ENCODE results near the gene SPACA4. TPM values are rescaled to one million over a fixed set of nuclear protein-coding genes. Genes with fewer than 3 reads are reported as not detected.
A peak's percentile ranks its signal among the peaks of the same experiment; 100 is the strongest.

The SPACA4 gene, protein sequence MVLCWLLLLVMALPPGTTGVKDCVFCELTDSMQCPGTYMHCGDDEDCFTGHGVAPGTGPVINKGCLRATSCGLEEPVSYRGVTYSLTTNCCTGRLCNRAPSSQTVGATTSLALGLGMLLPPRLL
- not detected in 3 replicates for total RNA-seq (2021)
- not detected for Bru-seq, nascent RNA
- long read RNA-seq, experiment 1: 0 reads
- long read RNA-seq, experiment 2: 0 reads
- long read RNA-seq, experiment 3: 0 reads

DNA sequence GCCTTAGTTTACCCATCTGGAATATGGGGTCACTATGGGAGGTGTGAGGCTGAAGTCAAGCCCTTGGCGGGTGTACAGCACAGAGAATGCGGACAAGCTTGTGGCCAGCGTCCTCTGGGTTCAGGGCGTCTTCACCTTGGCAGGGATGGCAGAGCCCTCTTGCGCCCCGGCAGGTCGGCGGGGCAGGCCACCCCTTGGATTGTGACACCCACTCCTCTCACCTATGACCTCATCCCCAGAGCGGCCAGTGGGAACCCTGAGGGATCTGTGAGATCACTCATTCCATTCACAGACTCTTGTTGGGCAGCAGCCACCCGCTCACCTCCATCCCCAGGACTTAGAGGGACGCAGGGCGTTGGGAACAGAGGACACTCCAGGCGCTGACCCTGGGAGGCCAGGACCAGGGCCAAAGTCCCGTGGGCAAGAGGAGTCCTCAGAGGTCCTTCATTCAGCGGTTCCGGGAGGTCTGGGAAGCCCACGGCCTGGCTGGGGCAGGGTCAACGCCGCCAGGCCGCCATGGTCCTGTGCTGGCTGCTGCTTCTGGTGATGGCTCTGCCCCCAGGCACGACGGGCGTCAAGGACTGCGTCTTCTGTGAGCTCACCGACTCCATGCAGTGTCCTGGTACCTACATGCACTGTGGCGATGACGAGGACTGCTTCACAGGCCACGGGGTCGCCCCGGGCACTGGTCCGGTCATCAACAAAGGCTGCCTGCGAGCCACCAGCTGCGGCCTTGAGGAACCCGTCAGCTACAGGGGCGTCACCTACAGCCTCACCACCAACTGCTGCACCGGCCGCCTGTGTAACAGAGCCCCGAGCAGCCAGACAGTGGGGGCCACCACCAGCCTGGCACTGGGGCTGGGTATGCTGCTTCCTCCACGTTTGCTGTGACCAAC is at the start of gene SPACA4:
SPACA4 (plus strand) TSS at position 280 of the 896 bp plus-strand sequence; CDS start at position 517, 237 bp downstream.
- ATAC-seq: no peak
- Mint-ChIP-seq H3K27me3 (ENCODE audit: low read depth) (no peaks in the 10 kb centered on the region), H3K9me3 (no peaks in the 10 kb centered on the region), H3K4me3 (no peak within 1 kb of the TSS), H3K4me1 (no peaks in the 10 kb centered on the region), H3K27ac (no peak within 1 kb of the TSS), H3K36me3 (no peaks in the 10 kb centered on the region)
- ChIA-PET POLR2A (no interaction called here), CTCF (interaction anchor here (1.1 to 4.9 kb wide), 3 partner anchors 18 to 22 kb away, joined by 4 to 68 read pairs (median 6); no protein-coding TSS in a partner anchor)
- no peak for TF ChIP-seq USF2 (CRISPR knock-in tag; IDR thresholded peaks at IDR 0.05)
- no peak for TF ChIP-seq SMAD4 (CRISPR knock-in tag; IDR thresholded peaks at IDR 0.05)
- TF ChIP-seq OVOL2 (CRISPR knock-in tag; IDR thresholded peaks at IDR 0.05; ENCODE audit: borderline replicate concordance): no peak
- no peak for TF ChIP-seq SOX15 (CRISPR knock-in tag; IDR thresholded peaks at IDR 0.05)
- no peak for TF ChIP-seq ELF4 (CRISPR knock-in tag; IDR thresholded peaks at IDR 0.05; ENCODE audit: low read depth)
- no peak for TF ChIP-seq TCF7 (CRISPR knock-in tag; IDR thresholded peaks at IDR 0.05; ENCODE audit: low read depth)
- TF ChIP-seq IRF2 (CRISPR knock-in tag; IDR thresholded peaks at IDR 0.05; ENCODE audit: borderline replicate concordance, low read depth): no peak
- no peak for TF ChIP-seq ZBTB21 (CRISPR knock-in tag; IDR thresholded peaks at IDR 0.05; ENCODE audit: borderline replicate concordance)
- TF ChIP-seq ZNF423 (CRISPR knock-in tag; IDR thresholded peaks at IDR 0.05): no peak
- no peak for TF ChIP-seq ZNF416 (CRISPR knock-in tag; IDR thresholded peaks at IDR 0.05)
- TF ChIP-seq ESRRA (CRISPR knock-in tag; IDR thresholded peaks at IDR 0.05; ENCODE audit: borderline replicate concordance): no peak
- no peak for TF ChIP-seq NFATC4 (CRISPR knock-in tag; IDR thresholded peaks at IDR 0.05)
- TF ChIP-seq, protein P1, sequence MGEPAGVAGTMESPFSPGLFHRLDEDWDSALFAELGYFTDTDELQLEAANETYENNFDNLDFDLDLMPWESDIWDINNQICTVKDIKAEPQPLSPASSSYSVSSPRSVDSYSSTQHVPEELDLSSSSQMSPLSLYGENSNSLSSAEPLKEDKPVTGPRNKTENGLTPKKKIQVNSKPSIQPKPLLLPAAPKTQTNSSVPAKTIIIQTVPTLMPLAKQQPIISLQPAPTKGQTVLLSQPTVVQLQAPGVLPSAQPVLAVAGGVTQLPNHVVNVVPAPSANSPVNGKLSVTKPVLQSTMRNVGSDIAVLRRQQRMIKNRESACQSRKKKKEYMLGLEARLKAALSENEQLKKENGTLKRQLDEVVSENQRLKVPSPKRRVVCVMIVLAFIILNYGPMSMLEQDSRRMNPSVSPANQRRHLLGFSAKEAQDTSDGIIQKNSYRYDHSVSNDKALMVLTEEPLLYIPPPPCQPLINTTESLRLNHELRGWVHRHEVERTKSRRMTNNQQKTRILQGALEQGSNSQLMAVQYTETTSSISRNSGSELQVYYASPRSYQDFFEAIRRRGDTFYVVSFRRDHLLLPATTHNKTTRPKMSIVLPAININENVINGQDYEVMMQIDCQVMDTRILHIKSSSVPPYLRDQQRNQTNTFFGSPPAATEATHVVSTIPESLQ (CRISPR knock-in tag; IDR thresholded peaks at IDR 0.05): no peak
- no peak for DNase-seq (ENCODE audit: low spot score)

DNA sequence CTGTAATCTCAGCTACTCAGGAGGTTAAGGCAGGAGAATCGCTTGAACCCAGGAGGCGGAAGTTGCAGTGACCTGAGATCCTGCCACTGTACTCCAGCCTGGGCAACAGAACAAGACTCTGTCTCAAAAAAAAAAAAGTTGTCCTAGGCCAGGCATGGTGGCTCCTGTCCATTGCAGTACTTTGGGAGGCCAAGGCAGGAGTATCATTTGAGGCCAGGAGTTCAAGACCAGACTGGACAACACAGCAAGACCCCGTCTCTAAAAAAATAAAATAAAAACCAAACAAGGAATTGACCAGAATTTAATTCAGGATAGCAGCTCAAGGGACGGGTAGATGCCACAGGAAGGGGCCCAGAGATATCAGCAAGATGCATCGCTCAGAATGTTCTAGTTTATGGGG is 49.7 kb upstream of the SPACA4 start:
- H3K9me3 Mint-ChIP-seq: no peaks in the 10 kb centered on the region
- TF ChIP-seq ZNF425 (CRISPR knock-in tag; conservative IDR thresholded peaks at IDR 0.05): no peak
- TF ChIP-seq ZNF121 (CRISPR knock-in tag; IDR thresholded peaks at IDR 0.05): peak; percentile 98
- H3K4me1 Mint-ChIP-seq: peaks cover 25% of the 10 kb centered on the region
- DNase-seq (ENCODE audit: low spot score) (no peak), ATAC-seq (no peak)
- H3K36me3 Mint-ChIP-seq: no peaks in the 10 kb centered on the region
- ChIA-PET POLR2A (no interaction called here), CTCF (interaction anchor here (0.6 to 1.6 kb wide), 6 partner anchors 32 to 222 kb away, joined by 3 to 5 read pairs (median 4); no protein-coding TSS in a partner anchor)
- H3K27ac Mint-ChIP-seq: no peak overlapping the region
- no peaks in the 10 kb centered on the region; the same call in 1 of the 2 replicates for H3K27me3 Mint-ChIP-seq (ENCODE audit: low read depth)
- no peak overlapping the region for H3K4me3 Mint-ChIP-seq
